Bronchial epithelial cell (primary cell): ENCODE data around the gene PCTP. TPM values are rescaled to one million over a fixed set of nuclear protein-coding genes. Genes with fewer than 3 reads are reported as not detected.

Experiments used
- DNase-seq: peaks from one replicate; pipeline ENCODE4 v3.0.0-alpha.2; 2010; ENCODE audit warnings: low read depth
- FAIRE-seq: peaks from 2 replicates; lab custom pipeline; 2011; peaks lifted over from hg19 to GRCh38; lab: Jason Lieb, UNC
- H3K27me3 ChIP-seq: 2 replicates; pipeline ENCODE4 v1.5.1; 2011; ENCODE audit warnings: low read length; ENCODE audit not compliant: control insufficient read depth, insufficient read depth
- H3K36me3 ChIP-seq: 2 replicates; pipeline ENCODE4 v1.5.1; 2011; ENCODE audit warnings: low read length; ENCODE audit not compliant: control insufficient read depth, insufficient read depth
- H3K4me3 ChIP-seq: 2 replicates; pipeline ENCODE4 v1.5.1; 2011; ENCODE audit warnings: mild to moderate bottlenecking, low read depth, low read length, control low read depth
- total RNA-seq: library from RNA; depleted of rRNA; stranded (reverse); fragments of >200 nt; gene quantifications from 2 replicates; pipeline ENCODE4 v1.2.1, GENCODE V29; 2014
- TF ChIP-seq, protein P1 (sequence below): IDR thresholded peaks from 2 replicates; pipeline ENCODE4 v1.5.1; 2011; ENCODE audit warnings: mild to moderate bottlenecking, moderate library complexity, low read length, control low read depth, inconsistent platforms; ENCODE audit not compliant: insufficient read depth, severe bottlenecking

PCTP gene
- total RNA-seq, 1 donor from 2014 or later, result 8.4 TPM

- Histone ChIP-seq H3K27me3 (no peaks in the 10 kb centered on the region), H3K4me3 (no peak overlapping the region)
- TF ChIP-seq, protein P1, sequence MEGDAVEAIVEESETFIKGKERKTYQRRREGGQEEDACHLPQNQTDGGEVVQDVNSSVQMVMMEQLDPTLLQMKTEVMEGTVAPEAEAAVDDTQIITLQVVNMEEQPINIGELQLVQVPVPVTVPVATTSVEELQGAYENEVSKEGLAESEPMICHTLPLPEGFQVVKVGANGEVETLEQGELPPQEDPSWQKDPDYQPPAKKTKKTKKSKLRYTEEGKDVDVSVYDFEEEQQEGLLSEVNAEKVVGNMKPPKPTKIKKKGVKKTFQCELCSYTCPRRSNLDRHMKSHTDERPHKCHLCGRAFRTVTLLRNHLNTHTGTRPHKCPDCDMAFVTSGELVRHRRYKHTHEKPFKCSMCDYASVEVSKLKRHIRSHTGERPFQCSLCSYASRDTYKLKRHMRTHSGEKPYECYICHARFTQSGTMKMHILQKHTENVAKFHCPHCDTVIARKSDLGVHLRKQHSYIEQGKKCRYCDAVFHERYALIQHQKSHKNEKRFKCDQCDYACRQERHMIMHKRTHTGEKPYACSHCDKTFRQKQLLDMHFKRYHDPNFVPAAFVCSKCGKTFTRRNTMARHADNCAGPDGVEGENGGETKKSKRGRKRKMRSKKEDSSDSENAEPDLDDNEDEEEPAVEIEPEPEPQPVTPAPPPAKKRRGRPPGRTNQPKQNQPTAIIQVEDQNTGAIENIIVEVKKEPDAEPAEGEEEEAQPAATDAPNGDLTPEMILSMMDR, result no peak
Observed at GRCh38 chr17:55723488-55723848, 27.4 kb upstream of the PCTP start.

DNA sequence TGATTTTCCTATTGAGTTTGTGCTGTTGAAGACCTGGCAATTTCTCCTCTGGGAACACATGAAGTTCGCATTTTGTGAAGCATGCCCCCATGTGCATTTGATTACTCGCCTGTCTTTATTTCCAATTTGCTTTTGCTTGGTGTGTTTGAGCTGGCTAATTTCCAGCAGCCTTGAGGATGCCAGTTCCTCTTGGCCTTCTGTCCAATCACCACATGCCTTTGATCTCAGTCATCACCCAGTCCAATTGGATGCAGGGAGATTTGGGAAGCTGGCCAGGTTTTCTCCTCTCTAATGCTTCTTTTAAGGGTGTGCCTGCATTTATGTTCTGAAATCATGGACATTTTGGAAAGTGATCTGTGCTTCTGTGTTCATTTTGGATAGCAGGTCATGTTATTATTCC, 24.4 kb upstream of the PCTP start:
- DNase-seq (peak; percentile 85), FAIRE-seq (peak; percentile 68)
- TF ChIP-seq, protein P1, result no peak
- H3K36me3 ChIP-seq, result no peaks in the 10 kb centered on the region
- H3K4me3 ChIP-seq, result no peak overlapping the region
- no peaks in the 10 kb centered on the region for H3K27me3 ChIP-seq

More at GRCh38 chr17:55723488-55723848, 27.4 kb upstream of the PCTP start:
- DNase-seq (no peak), FAIRE-seq (no peak)
- no peaks in the 10 kb centered on the region for H3K36me3 ChIP-seq

- Histone ChIP-seq H3K4me3 (no peak overlapping the region), H3K27me3 (no peaks in the 10 kb centered on the region), H3K36me3 (no peaks in the 10 kb centered on the region)
- DNase-seq, result no peak
- TF ChIP-seq, protein P1, result no peak
- FAIRE-seq, result no peak
Observed at GRCh38 chr17:55727275-55727674, 23.6 kb upstream of the PCTP start.

- no peaks in the 10 kb centered on the region for H3K27me3 ChIP-seq
- FAIRE-seq (no peak), DNase-seq (peak; percentile 60)
- TF ChIP-seq, protein P1, result no peak
- H3K4me3 ChIP-seq, result no peak overlapping the region
- H3K36me3 ChIP-seq, result no peaks in the 10 kb centered on the region
Observed at GRCh38 chr17:55727920-55728319, 22.9 kb upstream of the PCTP start.

GRCh38 chr17:55728361-55728760, 22.5 kb upstream of the PCTP start:
- DNase-seq (no peak), FAIRE-seq (peak; percentile 43)
- Histone ChIP-seq H3K27me3 (no peaks in the 10 kb centered on the region), H3K36me3 (no peaks in the 10 kb centered on the region), H3K4me3 (no peak overlapping the region)
- TF ChIP-seq, protein P1, result no peak

- Histone ChIP-seq H3K36me3 (no peaks in the 10 kb centered on the region), H3K4me3 (no peak overlapping the region), H3K27me3 (no peaks in the 10 kb centered on the region)
- FAIRE-seq (no peak), DNase-seq (no peak)
- TF ChIP-seq, protein P1, result no peak
Observed at GRCh38 chr17:55728833-55729232, 22.0 kb upstream of the PCTP start.
